ENCODE results near the gene CREG1.

GRCh38 chr1:167492481-167492910 lies 61.1 kb downstream of the CREG1 start:
- TF ChIP-seq POLR2AphosphoS5 (IDR thresholded peaks at IDR 0.05; ENCODE audit: low read depth, low read length) (no peak), POLR2A (IDR thresholded peaks at IDR 0.05; ENCODE audit: low read depth, low read length) (no peak), TAF1 (IDR thresholded peaks at IDR 0.05; ENCODE audit: low read depth, low read length) (no peak), POU2F2 (IDR thresholded peaks at IDR 0.05; ENCODE audit: low read depth, low read length) (no peak)

Measured in GM12891 (cell line).